Transverse colon (tissue), 4 donors: ENCODE results near the gene COL9A1. TPM values are rescaled to one million over a fixed set of nuclear protein-coding genes. Genes with fewer than 3 reads are reported as not detected.
A peak's percentile ranks its signal among the peaks of the same experiment; 100 is the strongest.

Source experiments
- DNase-seq: peaks from one replicate; pipeline ENCODE4 v3.0.0-alpha.2; 2019
- H3K27ac ChIP-seq, 4 donors: fragments of 200-600 bp; sonication (generic); 2 replicates each; pipeline ENCODE4 v1.5.1; 2016 to 2018; ENCODE audit warnings: inconsistent platforms in 4 of 4
- H3K27me3 ChIP-seq: fragments of 200-600 bp; sonication (generic); 2 replicates; pipeline ENCODE4 v1.5.1; 2017; ENCODE audit warnings: inconsistent platforms
- H3K36me3 ChIP-seq, 4 donors: fragments of 200-600 bp; sonication (generic); 2 replicates each; pipeline ENCODE4 v1.5.1; 2017 to 2019; ENCODE audit warnings: inconsistent platforms in 4 of 4
- H3K4me1 ChIP-seq, 4 donors: fragments of 200-600 bp; sonication (generic); 2 replicates each; pipeline ENCODE4 v1.5.1; 2017 to 2020; ENCODE audit warnings: inconsistent platforms in 4 of 4
- H3K4me3 ChIP-seq, 4 donors: fragments of 200-600 bp; sonication (generic); 1 replicate in 1 of 4; 2 replicates in 3 of 4; pipeline versions ENCODE4 v1.5.1 to v1.6.1; 2017 to 2019; ENCODE audit warnings: inconsistent platforms in 4 of 4
- H3K9me3 ChIP-seq, 2 donors: fragments of 200-600 bp; sonication (generic); 2 replicates each; pipeline ENCODE4 v1.5.1; 2017 to 2019; ENCODE audit warnings: inconsistent platforms in 2 of 2
- EP300 ChIP-seq: sonication (generic); formaldehyde crosslinking; IDR thresholded peaks from one replicate; pipeline ENCODE4 v1.6.1; 2017; ENCODE audit warnings: antibody characterized with exemption, low read depth
- POLR2A ChIP-seq: fragments of 450-650 bp; IDR thresholded peaks from one replicate; pipeline ENCODE4 v1.6.1; 2016; ENCODE audit warnings: antibody characterized with exemption, mild to moderate bottlenecking, moderate library complexity
- POLR2AphosphoS5 ChIP-seq, 3 donors: sonication (generic); formaldehyde crosslinking; IDR thresholded peaks; one replicate each; pipeline ENCODE4 v1.6.1; 2016; ENCODE audit warnings: antibody characterized with exemption in 3 of 3
- WGBS, 2 donors: methylation state at CpG; one replicate each; pipeline ENCODE4 v1.1.5; 2018; ENCODE audit warnings: low coverage in 1 of 2; 5-methylcytosine and 5-hydroxymethylcytosine counted together
- in situ Hi-C, 4 donors: fragments of 200-750 bp; cut with MboI; loops; one replicate each; pipeline versions ENCODE4 v1.15.0 to v1.15.1; 2017; ENCODE audit warnings: low sequenced_read_pairs in 3 of 4, low pct_ligation_motif_present in 1 of 4, low pct_unique_long_range_greater_than_20kb in 1 of 4
- intact Hi-C: fragments of 100-400 bp; cut with DNase I; formaldehyde crosslinking; loops from one replicate; pipeline ENCODE4 v1.15.1; 2023; ENCODE audit warnings: low total_unique reads
- total RNA-seq, 4 donors: library from RNA; depleted of rRNA; stranded (reverse); fragments of >200 nt; gene quantifications; one replicate each; pipeline ENCODE4 v1.1.0, GENCODE V29; 2016
- TF ChIP-seq, protein P1 (sequence below), 5 experiments: fragments of 200-600 bp in 3 of 5; fragments of 450-650 bp in 2 of 5; sonication (generic) in 3 of 5; IDR thresholded peaks; 1 replicate in 2 of 5; 2 replicates in 3 of 5; pipeline ENCODE4 v1.5.1; 2016 to 2017; ENCODE audit warnings: antibody characterized with exemption in 5 of 5, inconsistent platforms in 3 of 5, mild to moderate bottlenecking in 2 of 5, moderate library complexity in 1 of 5

COL9A1 gene
- total RNA-seq, 4 donors from 2014 or later: 0.64 to 1.5 TPM; not detected in 2

DNA sequence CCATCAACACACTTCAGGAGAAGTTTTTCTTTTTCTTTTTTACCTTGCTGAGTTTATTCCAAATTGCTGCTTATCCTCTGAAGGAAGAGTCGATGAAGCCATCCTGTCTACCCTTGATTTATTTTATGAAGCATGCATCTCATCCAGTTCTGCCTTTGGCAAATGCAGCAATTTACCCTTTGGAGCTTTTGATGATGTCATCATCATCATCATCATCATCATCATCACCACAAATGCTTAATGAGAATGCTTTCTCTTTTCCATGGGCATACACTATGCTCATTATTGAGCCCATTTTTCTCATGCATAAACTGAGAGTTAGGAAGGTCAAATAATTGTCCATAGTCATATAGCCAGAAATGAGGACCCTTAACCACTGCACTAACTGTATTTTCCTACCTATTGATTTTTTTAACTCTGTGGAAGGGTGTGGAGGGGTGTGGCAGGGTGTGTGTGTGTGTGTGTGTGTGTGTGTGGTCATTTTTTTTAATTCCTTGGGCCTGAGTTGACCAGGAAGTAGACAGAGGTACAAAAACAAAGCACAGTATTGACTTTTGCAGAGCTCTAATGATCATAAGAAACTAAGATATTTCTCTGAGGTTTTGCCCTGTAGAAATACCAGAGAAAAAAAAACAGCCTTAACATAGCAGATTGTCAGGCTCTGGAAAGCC lies 82.8 kb downstream of the COL9A1 start:
- Histone ChIP-seq H3K4me1 (peaks cover 0 to 18% (median 7%) of the 10 kb centered on the region in 4 donors), H3K27ac (no peak overlapping the region), H3K4me3 (no peak overlapping the region), H3K36me3 (no peaks in the 10 kb centered on the region), H3K27me3 (no peaks in the 10 kb centered on the region), H3K9me3 (no peaks in the 10 kb centered on the region)
- DNase-seq: no peak
- no peak for TF ChIP-seq POLR2A
- TF ChIP-seq, protein P1, sequence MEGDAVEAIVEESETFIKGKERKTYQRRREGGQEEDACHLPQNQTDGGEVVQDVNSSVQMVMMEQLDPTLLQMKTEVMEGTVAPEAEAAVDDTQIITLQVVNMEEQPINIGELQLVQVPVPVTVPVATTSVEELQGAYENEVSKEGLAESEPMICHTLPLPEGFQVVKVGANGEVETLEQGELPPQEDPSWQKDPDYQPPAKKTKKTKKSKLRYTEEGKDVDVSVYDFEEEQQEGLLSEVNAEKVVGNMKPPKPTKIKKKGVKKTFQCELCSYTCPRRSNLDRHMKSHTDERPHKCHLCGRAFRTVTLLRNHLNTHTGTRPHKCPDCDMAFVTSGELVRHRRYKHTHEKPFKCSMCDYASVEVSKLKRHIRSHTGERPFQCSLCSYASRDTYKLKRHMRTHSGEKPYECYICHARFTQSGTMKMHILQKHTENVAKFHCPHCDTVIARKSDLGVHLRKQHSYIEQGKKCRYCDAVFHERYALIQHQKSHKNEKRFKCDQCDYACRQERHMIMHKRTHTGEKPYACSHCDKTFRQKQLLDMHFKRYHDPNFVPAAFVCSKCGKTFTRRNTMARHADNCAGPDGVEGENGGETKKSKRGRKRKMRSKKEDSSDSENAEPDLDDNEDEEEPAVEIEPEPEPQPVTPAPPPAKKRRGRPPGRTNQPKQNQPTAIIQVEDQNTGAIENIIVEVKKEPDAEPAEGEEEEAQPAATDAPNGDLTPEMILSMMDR (IDR thresholded peaks at IDR 0.05): no peak
- no peak for TF ChIP-seq POLR2AphosphoS5 (IDR thresholded peaks at IDR 0.05)
- no peak for TF ChIP-seq EP300
- intact Hi-C loops (no loop called here), in situ Hi-C loops (loop anchor here in 2 of 4 donors (10.0 to 25.0 kb wide), 2 partner anchors 145 to 667 kb away; no protein-coding TSS in a partner anchor)
- WGBS, 2 donors: 50 to 60% methylated on average over 1 of the region's 1 CpG

DNA sequence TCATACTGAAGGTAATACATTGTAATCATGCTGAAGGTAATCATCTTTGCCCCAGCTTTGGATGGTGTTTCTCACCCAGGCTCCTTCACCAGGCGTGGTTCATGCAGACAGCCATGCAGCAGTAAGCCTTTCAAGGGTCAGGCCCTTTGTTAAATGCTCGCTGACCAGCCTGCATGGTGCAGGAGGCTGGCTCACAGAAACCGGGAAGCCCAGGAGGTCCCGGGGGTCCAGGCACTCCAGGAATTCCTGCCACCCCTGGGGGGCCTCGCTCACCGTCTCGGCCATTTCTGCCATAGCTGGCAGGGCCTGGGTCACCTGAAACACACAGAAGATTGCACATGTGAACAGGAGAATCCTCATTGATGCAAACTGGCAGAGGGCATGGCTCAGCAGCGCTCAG lies 86.1 kb downstream of the COL9A1 start:
- no peak for DNase-seq
- WGBS, 2 donors: 73 to 90% methylated on average over 2 to 8 of the region's 8 CpGs
- Histone ChIP-seq H3K9me3 (no peaks in the 10 kb centered on the region), H3K4me1 (peaks cover 0 to 15% (median 7%) of the 10 kb centered on the region in 4 donors), H3K27me3 (no peaks in the 10 kb centered on the region), H3K36me3 (no peaks in the 10 kb centered on the region), H3K27ac (no peak overlapping the region), H3K4me3 (no peak overlapping the region)
- in situ Hi-C loops (loop anchor here in 2 of 4 donors (10.0 to 25.0 kb wide), 2 partner anchors 148 to 671 kb away; no protein-coding TSS in a partner anchor), intact Hi-C loops (no loop called here)
- TF ChIP-seq POLR2AphosphoS5 (IDR thresholded peaks at IDR 0.05): no peak

DNA sequence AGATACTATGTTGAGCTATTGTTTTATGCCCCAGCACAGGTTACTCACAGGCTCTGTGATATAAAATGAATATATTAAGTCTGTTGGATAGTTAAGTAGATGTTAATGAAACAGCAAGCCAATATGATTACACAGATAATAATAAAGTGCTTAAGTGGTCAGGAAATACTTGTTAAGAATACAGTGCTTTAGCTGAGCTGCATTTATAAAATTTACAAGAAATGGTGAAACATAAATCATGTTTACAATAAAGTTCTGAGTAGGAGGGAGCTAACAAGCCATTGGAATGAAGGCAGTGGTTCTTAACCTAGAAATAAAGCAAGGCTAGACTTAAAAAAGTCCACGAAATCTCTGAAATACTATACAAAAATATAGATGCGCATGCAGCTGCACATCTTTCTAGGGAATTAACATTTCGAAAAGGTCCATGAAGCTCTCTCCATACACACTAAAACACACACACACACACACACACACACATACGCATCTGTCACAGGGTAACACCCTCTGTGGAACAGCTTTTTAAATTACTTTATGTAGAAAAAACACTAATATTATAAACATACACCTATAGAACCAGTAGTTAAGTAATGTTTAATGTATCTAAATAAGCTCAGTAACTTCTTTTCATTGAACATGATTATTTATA lies 87.3 kb downstream of the COL9A1 start:
- 75 to 79% methylated on average over 4 of the region's 4 CpGs for WGBS, 2 donors
- Histone ChIP-seq H3K27ac (no peak overlapping the region), H3K4me1 (peaks cover 0 to 4% (median 2%) of the 10 kb centered on the region in 4 donors), H3K27me3 (no peaks in the 10 kb centered on the region), H3K36me3 (no peaks in the 10 kb centered on the region), H3K4me3 (no peak overlapping the region), H3K9me3 (no peaks in the 10 kb centered on the region)
- intact Hi-C loops: no loop called here
- DNase-seq: no peak
- in situ Hi-C loops: loop anchor here in 2 of 4 donors (10.0 to 25.0 kb wide), 2 partner anchors 149 to 672 kb away; no protein-coding TSS in a partner anchor
- TF ChIP-seq, protein P1 (IDR thresholded peaks at IDR 0.05): no peak
- TF ChIP-seq EP300 (no peak), POLR2AphosphoS5 (IDR thresholded peaks at IDR 0.05) (no peak), POLR2A (no peak)

DNA sequence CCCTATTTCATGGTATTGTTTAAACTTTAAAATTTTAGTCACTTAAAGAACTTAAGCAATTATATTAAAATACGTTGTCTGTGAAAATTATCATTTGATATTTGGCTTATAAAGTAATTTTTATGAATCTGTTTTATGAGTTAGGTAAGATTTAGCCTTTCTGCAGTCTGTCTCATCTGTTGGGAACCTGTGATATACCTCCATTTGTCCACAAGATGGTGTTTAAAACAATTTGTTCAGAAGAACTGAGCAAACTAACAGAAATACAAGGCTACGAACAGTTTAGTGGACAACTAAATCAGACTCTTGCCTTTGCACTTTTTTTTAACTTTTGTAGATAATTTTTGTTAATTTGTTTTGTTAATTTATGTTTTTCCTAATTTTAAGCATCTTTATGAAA lies 92.4 kb downstream of the COL9A1 start:
- Histone ChIP-seq H3K4me3 (no peak overlapping the region), H3K4me1 (no peaks in the 10 kb centered on the region), H3K27ac (no peak overlapping the region), H3K9me3 (no peaks in the 10 kb centered on the region), H3K27me3 (no peaks in the 10 kb centered on the region), H3K36me3 (no peaks in the 10 kb centered on the region)
- intact Hi-C loops: no loop called here
- in situ Hi-C loops: loop anchor here in 2 of 4 donors (10.0 to 25.0 kb wide), 2 partner anchors 154 to 677 kb away; no protein-coding TSS in a partner anchor
- 40% methylated on average over 2 of the region's 2 CpGs for WGBS, 2 donors
- DNase-seq: no peak
- no peak for TF ChIP-seq POLR2AphosphoS5 (IDR thresholded peaks at IDR 0.05)
- TF ChIP-seq, protein P1 (IDR thresholded peaks at IDR 0.05): peak; percentile 17 to 26 (median 19)
